GM12878 (cell line): ENCODE results near the gene PHF10. TPM values are rescaled to one million over a fixed set of nuclear protein-coding genes. Genes with fewer than 3 reads are reported as not detected.

ENCODE experiments used
- ATAC-seq: fragments of 200-7000 bp; cut with Tn5 transposase; 3 replicates; pipeline ENCODE4 v1.9.1; 2020; ENCODE audit warnings: mild to moderate bottlenecking, moderate library complexity
- BruUV-seq: library from RNA; stranded (reverse); fragments of 400-500 nt; replicated peaks from 2 replicates; lab custom pipeline; 2021; lab: Mats Ljungman, UMichigan
- CTCF ChIA-PET: fragments of 300-600 bp; sonication (Branson Sonifier 250); formaldehyde crosslinking; extraction: SDS; loops from one replicate; lab custom pipeline; 2021; ENCODE audit warnings: inconsistent platforms; lab: Yijun Ruan, JAX
- POLR2A ChIA-PET: fragments of 350-600 bp; formaldehyde crosslinking; extraction: SDS; loops from one replicate; lab custom pipeline; 2021; ENCODE audit warnings: inconsistent platforms; lab: Charles Lee
- RAD21 ChIA-PET: fragments of 300-600 bp; sonication (Branson Sonifier 250); formaldehyde crosslinking; loops from one replicate; lab custom pipeline; 2023; ENCODE audit warnings: antibody characterized with exemption; ENCODE audit not compliant: unreplicated experiment; lab: Charles Lee
- SMC1A ChIA-PET: fragments of 300-600 bp; sonication (Branson Sonifier 250); formaldehyde crosslinking; loops from one replicate; lab custom pipeline; 2023; ENCODE audit not compliant: unreplicated experiment, uncharacterized antibody; lab: Charles Lee
- DNase-seq: peaks from one replicate; pipeline ENCODE4 v3.0.0-alpha.2; 2011; ENCODE audit warnings: low read depth, low spot score
- FAIRE-seq: peaks from 3 replicates; lab custom pipeline; 2011; peaks lifted over from hg19 to GRCh38; lab: Jason Lieb, UNC
- H2AFZ ChIP-seq: 2 replicates; pipeline ENCODE4 v1.6.0; 2011; ENCODE audit warnings: low read depth, low read length, control low read depth; ENCODE audit not compliant: control insufficient read depth
- H3K27ac ChIP-seq: 2 replicates; pipeline ENCODE4 v1.5.1; 2011; ENCODE audit warnings: control low read depth; ENCODE audit not compliant: control insufficient read depth, insufficient read depth
- H3K27me3 ChIP-seq, 2 experiments: replicated peaks in 1 of 2; 2 replicates each; pipeline versions ENCODE4 v1.6.0 to v1.6.1; 2011; ENCODE audit warnings: low read length in 1 of 2; ENCODE audit not compliant: control insufficient read depth in 2 of 2, insufficient read depth in 2 of 2
- H3K36me3 ChIP-seq, 2 experiments: 2 replicates each; pipeline ENCODE4 v1.5.1; 2011; ENCODE audit warnings: low read length in 1 of 2; ENCODE audit not compliant: control insufficient read depth in 2 of 2, insufficient read depth in 2 of 2
- H3K4me1 ChIP-seq: 2 replicates; pipeline ENCODE4 v1.6.1; 2011; ENCODE audit warnings: mild to moderate bottlenecking, low read length, moderate library complexity, mixed read lengths; ENCODE audit not compliant: control insufficient read depth, insufficient read depth
- H3K4me2 ChIP-seq: 2 replicates; pipeline ENCODE4 v1.6.0; 2011; ENCODE audit warnings: control low read depth; ENCODE audit not compliant: control insufficient read depth, insufficient read depth
- H3K4me3 ChIP-seq: fragments of 200-600 bp; sonication (generic); 2 replicates; pipeline ENCODE4 v1.5.1; 2016
- H3K79me2 ChIP-seq: 2 replicates; pipeline ENCODE4 v1.6.0; 2011; ENCODE audit warnings: low read length; ENCODE audit not compliant: control insufficient read depth, insufficient read depth
- H3K9ac ChIP-seq: 2 replicates; pipeline ENCODE4 v1.8.0; 2011; ENCODE audit warnings: low read length, control low read depth, mixed read lengths; ENCODE audit not compliant: control insufficient read depth, insufficient read depth
- H3K9me3 ChIP-seq: replicated peaks from 3 replicates; pipeline ENCODE4 v1.5.1; 2011; ENCODE audit warnings: mild to moderate bottlenecking, low read length; ENCODE audit not compliant: control insufficient read depth, insufficient read depth
- H4K20me1 ChIP-seq: 2 replicates; pipeline ENCODE4 v1.6.0; 2011; ENCODE audit not compliant: control insufficient read depth, insufficient read depth
- CBFB ChIP-seq: IDR thresholded peaks from 2 replicates; pipeline ENCODE4 v1.6.1; 2016; ENCODE audit warnings: antibody characterized with exemption, low read depth
- GABPA ChIP-seq: IDR thresholded peaks from 2 replicates; pipeline ENCODE4 v1.6.1; 2014; ENCODE audit warnings: antibody characterized with exemption, low read depth, mild to moderate bottlenecking, inconsistent platforms
- HDAC2 ChIP-seq: fragments of 200-600 bp; sonication (generic); IDR thresholded peaks from 2 replicates; pipeline ENCODE4 v1.6.1; 2017
- HSF1 ChIP-seq: fragments of 150-350 bp; IDR thresholded peaks from 2 replicates; pipeline ENCODE4 v1.6.1; 2014; ENCODE audit warnings: mild to moderate bottlenecking, low read depth, low read length
- MTA2 ChIP-seq: fragments of 450-650 bp; IDR thresholded peaks from 2 replicates; pipeline ENCODE4 v1.6.1; 2016; ENCODE audit warnings: low read depth, mild to moderate bottlenecking, moderate library complexity
- MYC ChIP-seq: IDR thresholded peaks from 2 replicates; pipeline ENCODE4 v1.6.1; 2011; ENCODE audit warnings: mild to moderate bottlenecking, low read length, moderate library complexity, inconsistent platforms; ENCODE audit not compliant: insufficient read depth, insufficient replicate concordance, insufficient read length, severe bottlenecking
- PAX5 ChIP-seq: IDR thresholded peaks from 2 replicates; pipeline ENCODE4 v1.6.1; 2011; ENCODE audit warnings: low read depth, low read length, borderline replicate concordance
- POLR2AphosphoS5 ChIP-seq: IDR thresholded peaks from 2 replicates; pipeline ENCODE4 v1.6.1; 2011; ENCODE audit warnings: mild to moderate bottlenecking, low read length, inconsistent platforms
- RB1 ChIP-seq: fragments of 450-650 bp; formaldehyde crosslinking; IDR thresholded peaks from 2 replicates; pipeline ENCODE4 v1.6.1; 2017; ENCODE audit warnings: mild to moderate bottlenecking, borderline replicate concordance
- SMAD1 ChIP-seq: fragments of 450-650 bp; IDR thresholded peaks from 2 replicates; pipeline ENCODE4 v1.6.1; 2018; ENCODE audit warnings: mild to moderate bottlenecking, low read depth; ENCODE audit not compliant: partially characterized antibody
- STAT3 ChIP-seq: IDR thresholded peaks from 2 replicates; pipeline ENCODE4 v1.6.1; 2011; ENCODE audit warnings: low read depth, low read length, improper control_type of control experiment
- TCF12 ChIP-seq: IDR thresholded peaks from 2 replicates; pipeline ENCODE4 v1.6.1; 2011; ENCODE audit warnings: low read depth, mild to moderate bottlenecking, low read length
- ZBTB11 ChIP-seq: fragments of 450-650 bp; formaldehyde crosslinking; IDR thresholded peaks from 2 replicates; pipeline ENCODE4 v1.5.0; 2022; ENCODE audit warnings: mild to moderate bottlenecking, missing genetic modification characterization
- WGBS: methylation state at CpG from one replicate; pipeline ENCODE4 v1.1.6; 2016; ENCODE audit warnings: low lambda C conversion rate; ENCODE audit not compliant: insufficient replicate concordance, insufficient coverage; ENCODE audit errors: missing lambda C conversion rate; 5-methylcytosine and 5-hydroxymethylcytosine counted together
- in situ Hi-C: fragments of 300-500 bp; cut with MboI; formaldehyde crosslinking; loops from 9 replicates; pipeline ENCODE4 v1.14.3; 2018; ENCODE audit warnings: mixed read lengths
- intact Hi-C: fragments of 100-400 bp; cut with micrococcal nuclease; formaldehyde crosslinking; loops from one replicate; pipeline ENCODE4 v1.14.2; 2022; ENCODE audit not compliant: unreplicated experiment
- polyA plus RNA-seq, 11 experiments: library from polyadenylated mRNA; depleted of rRNA in 4 of 11; unstranded in 6 of 11; stranded (reverse) in 5 of 11; fragments of >200 nt; fragmentation: Nextera tagmentation in 4 of 11; fragmentation: Illumina TruSeq in 1 of 11; extraction: Ambion mirVana in 4 of 11; extraction: Trizol in 1 of 11; gene quantifications; 1 replicate in 1 of 11; 2 replicates in 10 of 11; pipeline versions ENCODE4 v1.2.1 to v1.2.3, GENCODE V29; 2011 to 2016; ENCODE audit warnings: inconsistent platforms in 2 of 11, missing spikeins in 2 of 11, low read depth in 1 of 11
- total RNA-seq, 4 experiments: library from RNA; depleted of rRNA in 3 of 4; stranded (reverse); fragments of >200 nt in 3 of 4; fragmentation: Illumina TruSeq in 1 of 4; extraction: Trizol in 1 of 4; gene quantifications; 2 replicates each; pipeline versions ENCODE4 v1.2.1 to v1.2.3, GENCODE V29; 2013 to 2021

Gene PHF10
- total and polyA plus RNA-seq, 10 of the 15 experiments (the other 5 are each of a cell fraction or from before 2014, with no cell fraction given) = 3.8 to 35.6 (median 15.8) TPM

- ChIA-PET SMC1A (no interaction called here), POLR2A (no interaction called here), RAD21 (no interaction called here), CTCF (no interaction called here)
- no peaks in the 10 kb centered on the region for H3K27me3 ChIP-seq
- no peak overlapping the region for H3K4me3 ChIP-seq
- ATAC-seq (no peak), DNase-seq (no peak), FAIRE-seq (no peak)
- H3K9me3 ChIP-seq = no peaks in the 10 kb centered on the region
- H3K36me3 ChIP-seq = no peaks in the 10 kb centered on the region
- no TSS peak for BruUV-seq
- H3K4me1 ChIP-seq = no peaks in the 10 kb centered on the region
- H3K9ac ChIP-seq = no peak overlapping the region
- in situ Hi-C loops (no loop called here), intact Hi-C loops (no loop called here)
- H4K20me1 ChIP-seq = no peaks in the 10 kb centered on the region
- TF ChIP-seq TCF12 = no peak
- TF ChIP-seq STAT3 = no peak
- TF ChIP-seq HSF1 = no peak
- no peak for TF ChIP-seq POLR2AphosphoS5
- no peak for TF ChIP-seq MTA2
- TF ChIP-seq RB1 = no peak
- H2AFZ ChIP-seq = no peak overlapping the region
- H3K79me2 ChIP-seq = no peaks in the 10 kb centered on the region
- 82% methylated on average over 3 of the region's 3 CpGs for WGBS
- H3K4me2 ChIP-seq = no peak overlapping the region
- H3K27ac ChIP-seq = no peak overlapping the region
Measured at GRCh38 chr6:169675011-169675410, 49.3 kb downstream of the PHF10 start.

GRCh38 chr6:169671563-169671962 is 52.7 kb downstream of the PHF10 start:
- WGBS = 100% methylated on average over 5 of the region's 5 CpGs
- DNase-seq (no peak), ATAC-seq (no peak), FAIRE-seq (no peak)
- BruUV-seq = no TSS peak
- Histone ChIP-seq H3K4me3 (no peak overlapping the region), H3K79me2 (no peaks in the 10 kb centered on the region), H2AFZ (no peak overlapping the region), H3K9ac (no peak overlapping the region), H3K36me3 (peaks cover 0 to 4% of the 10 kb centered on the region in 2 experiments; a peak in 2 of 4 replicates), H3K9me3 (no peaks in the 10 kb centered on the region), H3K27ac (no peak overlapping the region), H4K20me1 (no peaks in the 10 kb centered on the region), H3K4me2 (no peak overlapping the region), H3K4me1 (no peaks in the 10 kb centered on the region), H3K27me3 (no peaks in the 10 kb centered on the region)
- intact Hi-C loops = no loop called here
- in situ Hi-C loops = no loop called here
- POLR2A ChIA-PET = no interaction called here
- RAD21 ChIA-PET = no interaction called here
- CTCF ChIA-PET = no interaction called here
- SMC1A ChIA-PET = no interaction called here
- no peak for TF ChIP-seq CBFB
- no peak for TF ChIP-seq SMAD1
- no peak for TF ChIP-seq HDAC2
- no peak for TF ChIP-seq GABPA
- TF ChIP-seq PAX5 = no peak
- TF ChIP-seq MYC = no peak
- TF ChIP-seq ZBTB11 = no peak
